T-helper 1 cell (primary cell): Measurements from ENCODE around the gene MTA3.

Experiments used
- DNase-seq, 5 donors: peaks; one replicate each; pipeline ENCODE4 v3.0.0-alpha.2; 2012 to 2020

MTA3 gene

GRCh38 chr2:42764901-42765300 lies 196.5 kb downstream of the MTA3 start:
- DNase-seq, result no peak

GRCh38 chr2:42765686-42766085 lies 197.3 kb downstream of the MTA3 start:
- no peak for DNase-seq

- DNase-seq, result no peak
Measured at GRCh38 chr2:42767080-42767898, 198.9 kb downstream of the MTA3 start.

GRCh38 chr2:42767899-42768705 lies 199.7 kb downstream of the MTA3 start:
- DNase-seq, result no peak

- DNase-seq, result no peak
Measured at GRCh38 chr2:42768706-42769256, 200.3 kb downstream of the MTA3 start.

GRCh38 chr2:42769583-42770287 lies 201.3 kb downstream of the MTA3 start:
- no peak for DNase-seq

GRCh38 chr2:42770288-42771131 lies 202.1 kb downstream of the MTA3 start:
- DNase-seq, result no peak

GRCh38 chr2:42771546-42772153 lies 203.2 kb downstream of the MTA3 start:
- DNase-seq, result no peak

- DNase-seq, result no peak
Measured at GRCh38 chr2:42775186-42775585, 206.8 kb downstream of the MTA3 start.

- DNase-seq, result no peak
Measured at GRCh38 chr2:42775810-42776209, 207.4 kb downstream of the MTA3 start.

GRCh38 chr2:42777883-42778805 lies 209.7 kb downstream of the MTA3 start:
- no peak for DNase-seq

GRCh38 chr2:42781181-42781580 lies 212.7 kb downstream of the MTA3 start:
- DNase-seq, result no peak

GRCh38 chr2:42783511-42783910 lies 215.1 kb downstream of the MTA3 start:
- DNase-seq, result no peak

- DNase-seq, result no peak
Measured at GRCh38 chr2:42784204-42784880, 215.9 kb downstream of the MTA3 start.

- no peak for DNase-seq
Measured at GRCh38 chr2:42786561-42787345, 218.3 kb downstream of the MTA3 start.

- no peak for DNase-seq
Measured at GRCh38 chr2:42787424-42787787, 219.0 kb downstream of the MTA3 start.

- no peak for DNase-seq
Measured at GRCh38 chr2:42787788-42788477, 219.5 kb downstream of the MTA3 start.

- DNase-seq, result no peak
Measured at GRCh38 chr2:42788478-42788793, 220.0 kb downstream of the MTA3 start.

- DNase-seq, result no peak
Measured at GRCh38 chr2:42788882-42789281, 220.4 kb downstream of the MTA3 start.
